ENCODE measurements around the gene COL21A1.

The COL21A1 gene

GRCh38 chr6:56147766-56148165, 99.6 kb downstream of the COL21A1 start:
- no peak overlapping the region for H3K27ac ChIP-seq
- no peak for TF ChIP-seq ZFX (IDR thresholded peaks at IDR 0.05)
- TF ChIP-seq, protein P1, sequence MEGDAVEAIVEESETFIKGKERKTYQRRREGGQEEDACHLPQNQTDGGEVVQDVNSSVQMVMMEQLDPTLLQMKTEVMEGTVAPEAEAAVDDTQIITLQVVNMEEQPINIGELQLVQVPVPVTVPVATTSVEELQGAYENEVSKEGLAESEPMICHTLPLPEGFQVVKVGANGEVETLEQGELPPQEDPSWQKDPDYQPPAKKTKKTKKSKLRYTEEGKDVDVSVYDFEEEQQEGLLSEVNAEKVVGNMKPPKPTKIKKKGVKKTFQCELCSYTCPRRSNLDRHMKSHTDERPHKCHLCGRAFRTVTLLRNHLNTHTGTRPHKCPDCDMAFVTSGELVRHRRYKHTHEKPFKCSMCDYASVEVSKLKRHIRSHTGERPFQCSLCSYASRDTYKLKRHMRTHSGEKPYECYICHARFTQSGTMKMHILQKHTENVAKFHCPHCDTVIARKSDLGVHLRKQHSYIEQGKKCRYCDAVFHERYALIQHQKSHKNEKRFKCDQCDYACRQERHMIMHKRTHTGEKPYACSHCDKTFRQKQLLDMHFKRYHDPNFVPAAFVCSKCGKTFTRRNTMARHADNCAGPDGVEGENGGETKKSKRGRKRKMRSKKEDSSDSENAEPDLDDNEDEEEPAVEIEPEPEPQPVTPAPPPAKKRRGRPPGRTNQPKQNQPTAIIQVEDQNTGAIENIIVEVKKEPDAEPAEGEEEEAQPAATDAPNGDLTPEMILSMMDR (conservative IDR thresholded peaks at IDR 0.05), result no peak

- H3K27ac ChIP-seq, result no peak overlapping the region
- TF ChIP-seq, protein P1 (conservative IDR thresholded peaks at IDR 0.05), result no peak
- TF ChIP-seq ZFX (IDR thresholded peaks at IDR 0.05), result no peak
Measured at GRCh38 chr6:56146086-56146485, 101.3 kb downstream of the COL21A1 start.

DNA sequence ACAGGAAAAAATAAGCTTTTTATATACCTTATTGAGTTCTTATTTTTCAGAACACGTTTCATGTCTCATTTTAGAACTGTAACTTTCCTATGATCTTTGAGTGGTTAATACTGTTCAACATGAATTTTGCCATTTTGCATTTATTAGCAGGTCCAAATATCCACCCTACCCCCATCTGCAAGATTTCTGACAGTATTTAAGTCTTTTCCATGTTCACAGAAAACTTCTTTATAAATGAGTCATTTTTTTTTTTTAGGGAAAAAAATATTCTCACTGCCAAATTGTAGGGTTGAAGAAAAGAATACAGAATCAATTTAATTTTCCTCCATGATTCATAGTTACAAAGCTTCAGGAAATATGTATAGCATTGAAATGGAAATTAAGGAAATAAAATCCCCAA, 101.8 kb downstream of the COL21A1 start:
- no peak overlapping the region for H3K27ac ChIP-seq
- TF ChIP-seq, protein P1 (conservative IDR thresholded peaks at IDR 0.05), result no peak
- no peak for TF ChIP-seq ZFX (IDR thresholded peaks at IDR 0.05)

- no peak overlapping the region for H3K27ac ChIP-seq
- TF ChIP-seq ZFX (IDR thresholded peaks at IDR 0.05), result no peak
- TF ChIP-seq, protein P1 (conservative IDR thresholded peaks at IDR 0.05), result no peak
Measured at GRCh38 chr6:56144538-56145324, 102.6 kb downstream of the COL21A1 start.

- TF ChIP-seq ZFX (IDR thresholded peaks at IDR 0.05), result no peak
- TF ChIP-seq, protein P1 (conservative IDR thresholded peaks at IDR 0.05), result no peak
Measured at GRCh38 chr6:56143796-56144195, 103.6 kb downstream of the COL21A1 start.

DNA sequence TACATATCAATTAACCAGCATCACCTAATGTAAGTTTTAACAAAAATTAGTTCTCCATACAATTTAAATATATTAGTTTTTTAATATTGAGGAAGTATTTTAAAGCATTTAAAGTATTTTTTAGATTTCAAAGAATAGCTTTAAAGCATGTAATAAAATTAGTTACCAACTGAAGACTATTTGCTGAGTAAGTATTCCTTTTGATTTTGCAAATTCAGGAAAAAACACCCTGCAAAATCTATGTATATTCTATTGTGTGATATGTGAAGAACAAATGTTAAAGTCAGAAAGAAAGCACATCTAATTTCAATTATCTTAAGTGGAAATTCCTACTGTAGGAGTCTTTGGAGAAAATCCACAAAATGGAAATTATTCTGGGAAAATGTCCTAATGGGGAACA, 107.3 kb downstream of the COL21A1 start:
- TF ChIP-seq ZFX (IDR thresholded peaks at IDR 0.05), result no peak
- TF ChIP-seq, protein P1 (conservative IDR thresholded peaks at IDR 0.05), result no peak
- H3K27ac ChIP-seq, result no peak overlapping the region

More at GRCh38 chr6:56143796-56144195, 103.6 kb downstream of the COL21A1 start:
- no peak overlapping the region for H3K27ac ChIP-seq

- no peak for TF ChIP-seq ZFX (IDR thresholded peaks at IDR 0.05)
- TF ChIP-seq, protein P1 (conservative IDR thresholded peaks at IDR 0.05), result no peak
- no peak overlapping the region for H3K27ac ChIP-seq
Measured at GRCh38 chr6:56115715-56116114, 131.7 kb downstream of the COL21A1 start.

Measured in C4-2B (cell line).